NT2/D1 (cell line): ENCODE measurements around the gene SLITRK1.

Experiments used
- SUZ12 ChIP-seq: IDR thresholded peaks from 2 replicates; pipeline ENCODE4 v1.6.1; 2011; ENCODE audit not compliant: insufficient read length, insufficient read depth; ENCODE audit errors: extremely low read depth
- YY1 ChIP-seq: IDR thresholded peaks from 2 replicates; pipeline ENCODE4 v1.6.1; 2011; ENCODE audit not compliant: insufficient read length, insufficient read depth
- ZNF274 ChIP-seq: IDR thresholded peaks from 2 replicates; pipeline ENCODE4 v1.6.1; 2011; ENCODE audit warnings: mild to moderate bottlenecking, low read depth, low read length

DNA sequence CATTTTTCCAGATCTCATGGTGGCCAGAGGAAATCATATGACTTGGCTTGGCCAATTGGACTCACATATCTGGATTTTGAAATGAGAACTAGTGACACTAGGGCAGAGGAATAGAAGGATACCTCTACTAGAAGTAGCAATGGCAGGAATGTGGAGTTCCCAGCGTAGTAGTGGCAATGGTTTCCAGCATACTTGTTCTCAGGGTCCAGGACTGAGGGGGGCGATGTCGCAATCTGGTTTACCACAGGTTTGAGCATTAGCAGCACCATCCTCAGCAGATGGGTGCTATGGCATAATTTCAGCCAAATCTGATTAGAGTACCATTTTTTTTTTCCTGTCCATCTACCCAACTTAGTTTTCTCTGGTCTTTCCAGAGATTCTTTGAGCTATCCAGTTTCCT lies 8.1 kb upstream of the SLITRK1 start:
- TF ChIP-seq YY1 = no peak
- no peak for TF ChIP-seq ZNF274
- no peak for TF ChIP-seq SUZ12
